ENCODE data around the gene CEP164. TPM values are rescaled to one million over a fixed set of nuclear protein-coding genes. Genes with fewer than 3 reads are reported as not detected.

CEP164 gene
- total RNA-seq, 1 donor from 2014 or later, result 20.3 TPM

- no peak for FAIRE-seq
- H3K4me3 ChIP-seq (ENCODE audit: low read depth, low read length), result no peak overlapping the region
- H3K27me3 ChIP-seq (ENCODE audit: control insufficient read depth, insufficient read depth, low read length), result no peaks in the 10 kb centered on the region
These were observed 103.8 kb downstream of the CEP164 start for GRCh38 chr11:117431436-117431835.

GRCh38 chr11:117433717-117434116 is 106.1 kb downstream of the CEP164 start:
- no peaks in the 10 kb centered on the region for H3K36me3 ChIP-seq (ENCODE audit: control insufficient read depth, insufficient read depth, low read length)
- peaks cover 2% of the 10 kb centered on the region for H3K27me3 ChIP-seq (ENCODE audit: control insufficient read depth, insufficient read depth, low read length)
- no peak for TF ChIP-seq CTCF (IDR thresholded peaks at IDR 0.05; ENCODE audit: insufficient read depth, low read length, severe bottlenecking)
- FAIRE-seq (no peak), DNase-seq (ENCODE audit: low read depth) (no peak)
- no peak overlapping the region for H3K4me3 ChIP-seq (ENCODE audit: low read depth, low read length)

More at GRCh38 chr11:117431436-117431835, 103.8 kb downstream of the CEP164 start:
- H3K36me3 ChIP-seq (ENCODE audit: control insufficient read depth, insufficient read depth, low read length), result no peaks in the 10 kb centered on the region
- no peak for DNase-seq (ENCODE audit: low read depth)
- TF ChIP-seq CTCF (IDR thresholded peaks at IDR 0.05; ENCODE audit: insufficient read depth, low read length, severe bottlenecking), result no peak

- no peak overlapping the region for H3K4me3 ChIP-seq (ENCODE audit: low read depth, low read length)
- H3K27me3 ChIP-seq (ENCODE audit: control insufficient read depth, insufficient read depth, low read length), result peaks cover 2% of the 10 kb centered on the region
- no peak for TF ChIP-seq CTCF (IDR thresholded peaks at IDR 0.05; ENCODE audit: insufficient read depth, low read length, severe bottlenecking)
- FAIRE-seq (no peak), DNase-seq (ENCODE audit: low read depth) (no peak)
- no peaks in the 10 kb centered on the region for H3K36me3 ChIP-seq (ENCODE audit: control insufficient read depth, insufficient read depth, low read length)
These were observed 106.8 kb downstream of the CEP164 start for GRCh38 chr11:117434481-117434880.

GRCh38 chr11:117435326-117435725 is 107.7 kb downstream of the CEP164 start:
- Histone ChIP-seq H3K36me3 (ENCODE audit: control insufficient read depth, insufficient read depth, low read length) (no peaks in the 10 kb centered on the region), H3K27me3 (ENCODE audit: control insufficient read depth, insufficient read depth, low read length) (peaks cover 2% of the 10 kb centered on the region), H3K4me3 (ENCODE audit: low read depth, low read length) (no peak overlapping the region)
- DNase-seq (ENCODE audit: low read depth) (no peak), FAIRE-seq (no peak)
- TF ChIP-seq CTCF (IDR thresholded peaks at IDR 0.05; ENCODE audit: insufficient read depth, low read length, severe bottlenecking), result no peak

GRCh38 chr11:117437041-117437790 is 109.6 kb downstream of the CEP164 start:
- TF ChIP-seq CTCF (IDR thresholded peaks at IDR 0.05; ENCODE audit: insufficient read depth, low read length, severe bottlenecking), result no peak
- DNase-seq (ENCODE audit: low read depth) (no peak), FAIRE-seq (no peak)
- Histone ChIP-seq H3K27me3 (ENCODE audit: control insufficient read depth, insufficient read depth, low read length) (peaks cover 2% of the 10 kb centered on the region), H3K36me3 (ENCODE audit: control insufficient read depth, insufficient read depth, low read length) (no peaks in the 10 kb centered on the region), H3K4me3 (ENCODE audit: low read depth, low read length) (no peak overlapping the region)

GRCh38 chr11:117437791-117438130 is 110.1 kb downstream of the CEP164 start:
- FAIRE-seq, result no peak
- no peak overlapping the region for H3K4me3 ChIP-seq (ENCODE audit: low read depth, low read length)
- no peaks in the 10 kb centered on the region for H3K36me3 ChIP-seq (ENCODE audit: control insufficient read depth, insufficient read depth, low read length)
- no peak for DNase-seq (ENCODE audit: low read depth)
- H3K27me3 ChIP-seq (ENCODE audit: control insufficient read depth, insufficient read depth, low read length), result peaks cover 4% of the 10 kb centered on the region
- TF ChIP-seq CTCF (IDR thresholded peaks at IDR 0.05; ENCODE audit: insufficient read depth, low read length, severe bottlenecking), result no peak

Measured in bronchial epithelial cell (primary cell).